Gastrocnemius medialis (tissue), 4 donors: ENCODE data around the gene CCT5.

Source experiments
- POLR2A ChIP-seq, 2 donors: fragments of 450-650 bp; IDR thresholded peaks; one replicate each; pipeline ENCODE4 v1.6.1; 2017; ENCODE audit warnings: antibody characterized with exemption in 2 of 2, mild to moderate bottlenecking in 2 of 2, moderate library complexity in 2 of 2
- TF ChIP-seq, protein P1 (sequence below), 5 experiments: fragments of 450-650 bp in 3 of 5; fragments of 200-600 bp in 2 of 5; sonication (generic) in 2 of 5; IDR thresholded peaks in 4 of 5; conservative IDR thresholded peaks in 1 of 5; 1 replicate in 4 of 5; 2 replicates in 1 of 5; pipeline ENCODE4 v1.5.1; 2016 to 2019; ENCODE audit warnings: antibody characterized with exemption in 5 of 5, mild to moderate bottlenecking in 3 of 5, moderate library complexity in 3 of 5

DNA sequence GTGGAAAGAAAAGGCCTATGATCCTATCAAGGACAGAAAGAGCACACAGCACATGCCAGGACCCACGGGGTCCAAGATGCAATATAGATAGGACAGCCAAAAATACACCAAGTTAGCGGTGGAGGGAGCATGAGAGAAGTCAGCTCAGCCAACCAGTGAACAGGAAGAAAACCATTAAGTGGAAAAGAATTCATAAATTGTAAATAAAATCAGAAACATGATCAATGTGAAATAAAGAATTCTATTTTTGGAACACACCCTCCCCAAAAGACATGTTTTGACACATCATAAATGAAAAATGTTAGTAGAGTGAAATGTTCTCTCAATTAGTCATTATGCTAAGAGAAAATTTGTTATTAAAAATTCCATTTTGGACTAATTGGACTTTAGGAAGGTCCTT, 36.0 kb upstream of the CCT5 start:
- TF ChIP-seq, protein P1, sequence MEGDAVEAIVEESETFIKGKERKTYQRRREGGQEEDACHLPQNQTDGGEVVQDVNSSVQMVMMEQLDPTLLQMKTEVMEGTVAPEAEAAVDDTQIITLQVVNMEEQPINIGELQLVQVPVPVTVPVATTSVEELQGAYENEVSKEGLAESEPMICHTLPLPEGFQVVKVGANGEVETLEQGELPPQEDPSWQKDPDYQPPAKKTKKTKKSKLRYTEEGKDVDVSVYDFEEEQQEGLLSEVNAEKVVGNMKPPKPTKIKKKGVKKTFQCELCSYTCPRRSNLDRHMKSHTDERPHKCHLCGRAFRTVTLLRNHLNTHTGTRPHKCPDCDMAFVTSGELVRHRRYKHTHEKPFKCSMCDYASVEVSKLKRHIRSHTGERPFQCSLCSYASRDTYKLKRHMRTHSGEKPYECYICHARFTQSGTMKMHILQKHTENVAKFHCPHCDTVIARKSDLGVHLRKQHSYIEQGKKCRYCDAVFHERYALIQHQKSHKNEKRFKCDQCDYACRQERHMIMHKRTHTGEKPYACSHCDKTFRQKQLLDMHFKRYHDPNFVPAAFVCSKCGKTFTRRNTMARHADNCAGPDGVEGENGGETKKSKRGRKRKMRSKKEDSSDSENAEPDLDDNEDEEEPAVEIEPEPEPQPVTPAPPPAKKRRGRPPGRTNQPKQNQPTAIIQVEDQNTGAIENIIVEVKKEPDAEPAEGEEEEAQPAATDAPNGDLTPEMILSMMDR (IDR thresholded peaks at IDR 0.05 in 4 of 5, conservative IDR thresholded peaks at IDR 0.05 in 1 of 5), result no peak
- no peak for TF ChIP-seq POLR2A (IDR thresholded peaks at IDR 0.05)
